Pulmonary artery endothelial cell (primary cell): ENCODE results near the gene DCAF12. TPM values are rescaled to one million over a fixed set of nuclear protein-coding genes. Genes with fewer than 3 reads are reported as not detected.

Source experiments
- DNase-seq: peaks from one replicate; pipeline ENCODE4 v3.0.0-alpha.2; 2011; ENCODE audit warnings: low read depth, low spot score
- total RNA-seq: library from RNA; depleted of rRNA; stranded (reverse); fragments of >200 nt; gene quantifications from 2 replicates; pipeline ENCODE4 v1.2.3, GENCODE V29; 2014

Gene DCAF12
- total RNA-seq, 1 donor from 2014 or later, result 17.0 TPM

DNA sequence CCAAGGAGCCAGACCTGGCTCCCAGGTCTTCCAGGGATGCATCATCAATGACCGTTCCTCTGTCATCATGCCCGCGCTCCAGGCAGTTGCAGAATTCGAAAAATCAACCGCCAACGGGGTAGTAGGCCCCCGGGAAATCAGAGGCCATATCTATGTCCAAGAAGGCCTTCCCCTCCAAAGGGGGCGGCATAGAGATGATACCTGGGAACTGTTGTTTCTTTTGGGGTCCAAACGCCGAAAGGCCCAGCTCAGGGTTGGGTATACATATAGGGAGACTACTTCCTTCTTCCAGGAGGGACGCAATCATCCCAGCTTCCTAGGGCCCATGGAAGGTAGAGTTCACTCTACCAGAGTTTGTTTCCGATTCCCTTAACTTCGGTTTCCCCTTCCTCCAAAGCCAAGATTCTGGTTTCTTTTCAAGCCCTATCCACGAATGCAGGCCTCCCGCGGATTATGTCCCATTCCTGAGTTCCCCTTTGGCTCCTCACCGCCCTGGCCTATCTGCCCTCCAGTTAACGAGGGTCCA is 754 bp downstream of the DCAF12 start:
- no peak for DNase-seq

DNA sequence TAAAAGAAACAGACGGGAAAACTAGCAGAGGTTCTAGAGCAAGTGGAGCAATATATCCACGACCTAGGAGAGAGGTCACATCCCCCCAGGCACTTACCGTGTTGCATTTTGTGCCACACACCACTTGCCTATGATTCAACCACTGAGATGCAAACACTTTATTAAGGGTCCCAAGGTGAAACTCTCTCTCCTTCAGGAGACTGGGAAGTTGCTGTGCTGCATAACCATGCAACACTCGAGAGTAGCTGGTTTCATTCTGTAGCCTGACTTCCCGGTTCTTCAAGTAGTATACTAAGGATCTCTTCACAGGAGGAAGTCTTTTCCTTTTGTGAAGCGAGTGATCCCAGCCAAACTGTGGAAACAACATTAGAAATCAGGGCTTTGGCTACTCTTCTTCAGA is 1.6 kb downstream of the DCAF12 start:
- DNase-seq, result no peak

DNA sequence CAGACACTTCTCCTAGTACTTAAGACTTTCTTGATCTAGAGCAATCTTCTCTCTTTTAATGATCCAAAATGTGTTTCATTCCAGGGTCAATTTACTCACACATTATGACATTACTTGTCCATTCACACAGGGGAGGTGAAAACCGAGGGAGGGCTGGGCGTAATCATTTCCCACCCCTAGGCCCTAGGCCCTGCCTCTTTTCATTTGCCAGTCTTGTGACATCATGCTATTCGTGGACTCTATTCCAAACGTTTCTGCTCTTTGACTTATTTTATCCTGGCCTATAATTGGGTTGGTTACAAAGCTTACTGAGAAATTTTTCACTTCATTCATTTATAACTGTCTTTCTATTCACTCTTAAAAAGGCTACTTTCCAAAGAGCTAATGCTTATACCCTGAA is 2.4 kb downstream of the DCAF12 start:
- no peak for DNase-seq

DNA sequence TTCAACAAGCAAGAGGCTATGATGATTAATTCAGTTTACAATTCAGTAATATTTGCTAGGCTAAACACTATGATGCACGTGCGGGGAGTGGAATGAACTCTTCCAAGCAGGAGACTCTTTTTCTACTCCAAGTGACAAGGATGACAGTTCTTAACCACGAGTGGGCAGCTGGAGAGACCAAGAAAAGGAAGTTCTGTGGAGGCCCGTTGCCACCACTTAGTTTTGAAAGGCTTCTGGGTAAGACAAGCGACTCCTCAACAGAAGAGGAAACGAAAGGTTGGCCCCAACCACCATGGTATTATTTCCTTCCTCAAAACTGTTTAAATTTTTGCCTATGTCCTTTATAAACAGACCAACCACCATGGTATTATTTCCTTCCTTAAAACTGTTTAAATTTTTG is 2.8 kb downstream of the DCAF12 start:
- no peak for DNase-seq

DNA sequence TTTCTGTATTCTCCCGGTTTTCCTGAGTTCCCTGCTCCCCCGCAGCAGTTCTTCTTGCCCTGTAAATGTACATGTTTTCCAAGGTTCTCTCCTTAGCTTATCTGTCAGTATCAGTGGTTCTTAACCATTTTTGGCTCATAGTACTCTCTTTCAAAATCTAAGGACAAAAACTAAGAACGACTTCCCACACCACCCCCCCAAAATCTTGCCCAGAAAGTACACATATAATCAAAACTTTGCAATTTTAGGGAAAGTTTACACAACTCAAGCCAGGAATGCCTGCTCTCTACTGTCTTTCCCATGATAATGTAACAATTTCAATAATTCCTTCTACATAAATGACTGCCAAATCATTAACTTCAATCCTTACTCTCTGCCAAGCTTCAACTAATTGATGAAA is 4.5 kb downstream of the DCAF12 start:
- no peak for DNase-seq

DNA sequence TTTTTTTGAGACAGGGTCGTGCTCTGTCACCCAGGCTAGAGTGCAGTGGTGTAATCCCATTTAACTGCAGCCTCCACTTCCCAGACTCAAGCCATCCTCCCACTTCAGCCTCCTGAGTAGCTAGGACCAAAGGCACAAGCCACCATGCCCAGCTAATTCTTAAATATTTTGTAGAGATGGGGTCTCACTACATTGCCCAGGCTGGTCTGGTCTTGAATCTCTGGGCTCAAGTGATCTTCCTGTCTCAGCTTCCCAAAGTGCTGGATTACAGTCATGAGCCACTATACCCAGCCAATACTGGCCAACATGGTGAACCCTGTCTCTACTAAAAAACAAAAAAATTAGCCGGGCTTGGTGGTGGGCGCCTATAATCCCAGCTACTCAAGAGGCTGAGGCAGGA is 6.8 kb downstream of the DCAF12 start:
- DNase-seq, result no peak

DNA sequence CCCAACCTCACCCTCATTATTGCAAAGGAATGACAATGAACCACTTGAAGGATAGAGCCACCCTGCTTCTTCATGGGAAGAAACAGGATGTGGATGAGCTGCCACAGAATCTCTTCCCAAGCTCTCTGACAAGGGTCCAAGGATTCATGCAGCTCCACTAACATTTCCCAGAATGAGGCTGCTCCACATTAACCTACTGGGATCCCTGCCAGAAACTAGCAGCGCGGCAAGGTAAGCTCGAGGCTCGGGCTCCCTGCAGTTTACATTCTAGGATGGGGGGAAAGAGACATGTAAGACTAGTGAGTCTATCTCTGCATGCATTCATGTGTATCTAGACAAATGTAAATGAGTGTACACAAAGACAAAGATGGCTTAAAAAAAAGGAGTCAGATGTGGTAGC is 12.1 kb downstream of the DCAF12 start:
- no peak for DNase-seq

DNA sequence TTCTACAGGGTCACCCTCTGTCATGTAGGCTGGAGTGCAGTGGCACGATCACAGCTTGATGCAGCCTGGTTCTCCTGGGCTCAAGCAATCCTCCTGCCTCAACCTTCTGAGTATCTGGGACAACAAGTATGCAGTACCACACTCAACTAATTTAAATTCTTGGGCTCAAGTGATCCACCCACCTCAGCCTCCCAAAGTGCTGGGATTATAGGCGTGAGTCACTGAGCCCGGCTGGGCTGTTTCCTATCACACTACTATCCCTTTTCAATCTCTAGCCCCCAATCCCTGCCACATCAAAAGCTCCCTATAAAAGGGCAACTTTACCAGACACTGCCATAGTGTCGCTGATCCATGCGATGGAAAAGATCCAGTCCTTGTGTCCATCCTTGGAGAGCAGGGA is 20.4 kb downstream of the DCAF12 start:
- DNase-seq, result no peak

DNA sequence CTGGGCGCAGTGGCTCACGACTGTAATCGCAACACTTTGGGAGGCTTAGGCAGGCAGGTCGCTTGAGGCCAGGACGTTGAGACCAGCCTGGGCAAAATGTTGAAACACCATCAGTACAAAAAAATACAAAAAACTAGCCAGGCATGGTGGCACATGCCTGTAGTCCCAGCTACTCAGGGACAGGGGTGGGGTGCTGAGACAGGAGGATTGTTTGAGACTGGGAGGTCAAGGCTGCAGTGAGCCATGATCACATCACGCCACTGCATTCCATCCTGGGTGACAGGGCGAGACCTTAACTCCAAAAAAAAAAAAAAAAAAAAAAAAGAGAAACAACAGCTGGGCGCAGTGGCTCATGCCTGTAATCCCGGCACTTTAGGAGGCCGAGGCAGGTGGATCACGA is 23.7 kb downstream of the DCAF12 start:
- DNase-seq, result no peak

DNA sequence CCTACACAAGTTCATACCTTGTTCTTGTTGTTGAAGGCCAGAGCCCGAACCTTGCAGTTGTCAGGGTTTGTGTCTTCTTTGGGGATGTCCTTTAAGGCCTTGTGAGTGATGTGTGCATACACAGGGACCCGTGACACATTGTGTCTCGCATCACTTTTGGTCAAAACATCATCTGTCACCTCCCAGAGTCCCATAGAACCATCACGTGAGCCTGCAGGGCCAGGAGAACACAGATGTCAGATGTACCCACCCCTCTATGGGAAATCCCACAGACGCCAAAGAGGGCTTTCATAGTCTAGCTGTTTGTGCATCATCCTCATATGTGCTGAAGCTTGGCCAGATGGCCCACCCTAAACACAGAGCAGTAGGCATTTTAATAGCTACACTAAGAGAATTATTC is 28.2 kb downstream of the DCAF12 start:
- DNase-seq, result no peak

DNA sequence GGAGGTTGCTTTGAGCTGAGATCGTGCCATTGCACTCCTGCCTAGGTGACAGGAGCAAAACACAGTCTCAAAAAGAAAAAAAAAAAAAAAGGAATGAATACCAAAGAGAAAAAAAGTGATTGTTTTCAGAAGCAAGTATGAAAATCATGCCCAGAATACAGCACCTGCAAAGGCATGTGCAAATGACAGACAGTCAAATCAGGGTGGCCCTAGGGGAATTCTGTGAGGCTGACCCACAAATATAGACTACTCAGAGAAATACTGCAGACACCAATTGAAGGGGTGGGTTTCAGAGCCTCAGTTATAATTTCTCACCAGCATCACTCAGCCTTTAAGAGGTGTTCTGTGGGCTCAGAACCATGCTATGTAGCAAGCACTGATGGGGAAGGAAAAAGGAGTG is 28.6 kb downstream of the DCAF12 start:
- no peak for DNase-seq

DNA sequence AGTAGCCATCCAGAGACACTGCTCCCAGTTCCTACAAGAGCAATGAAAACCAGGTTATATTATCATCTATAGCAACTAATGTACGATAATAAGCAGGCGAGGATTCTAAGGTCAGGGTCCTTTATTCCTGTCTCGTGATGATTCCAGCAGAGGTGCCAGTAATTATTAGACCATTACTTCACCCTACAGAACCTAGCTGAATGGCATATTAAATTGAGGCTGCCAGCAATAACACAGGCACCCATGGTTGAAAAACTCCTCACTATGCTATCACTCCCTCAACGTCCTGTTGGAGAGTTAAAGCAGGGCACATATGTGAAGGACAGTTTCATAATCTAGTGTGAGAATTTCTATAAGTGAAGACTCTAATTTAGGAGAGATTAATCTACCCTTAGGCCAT is 29.7 kb downstream of the DCAF12 start:
- no peak for DNase-seq

DNA sequence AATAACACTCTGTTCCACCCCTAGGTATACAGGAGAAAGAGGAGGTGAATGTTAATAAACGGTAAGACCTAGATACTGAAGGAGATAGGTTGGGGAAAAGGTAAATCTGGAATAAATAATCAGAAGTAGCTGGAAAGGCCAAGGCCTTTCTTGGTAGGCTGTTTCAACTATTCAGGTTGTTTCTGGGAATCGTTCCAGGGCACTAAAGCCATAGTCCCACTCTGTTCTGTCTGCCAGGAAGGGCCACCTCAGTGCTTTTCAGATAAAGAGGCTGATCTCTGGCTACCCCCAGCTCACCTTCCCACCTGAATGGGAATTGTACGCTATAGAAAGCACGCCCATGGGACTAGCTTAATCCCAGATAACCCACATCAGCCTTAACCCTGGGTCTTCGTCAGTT is 32.9 kb downstream of the DCAF12 start:
- DNase-seq, result no peak

DNA sequence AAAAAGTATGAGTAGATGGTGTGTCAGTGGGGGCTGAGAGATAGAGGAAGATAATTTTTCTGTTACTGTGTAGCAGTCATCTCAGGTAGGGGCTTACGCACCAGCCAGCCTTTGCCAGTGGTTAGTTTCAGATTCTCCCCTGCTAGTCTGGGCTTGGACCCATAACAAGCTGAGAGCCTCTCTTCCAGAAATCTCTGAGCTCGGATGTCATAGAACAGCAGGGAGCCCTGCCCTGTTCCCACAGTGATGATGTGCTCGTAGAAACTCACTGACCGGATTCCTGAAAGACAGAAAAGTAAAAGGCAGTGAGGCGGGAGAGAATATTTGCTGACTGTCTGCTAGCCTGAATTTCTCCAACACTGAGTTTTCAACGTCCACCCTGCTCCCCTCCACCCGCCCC is 37.2 kb downstream of the DCAF12 start:
- no peak for DNase-seq

DNA sequence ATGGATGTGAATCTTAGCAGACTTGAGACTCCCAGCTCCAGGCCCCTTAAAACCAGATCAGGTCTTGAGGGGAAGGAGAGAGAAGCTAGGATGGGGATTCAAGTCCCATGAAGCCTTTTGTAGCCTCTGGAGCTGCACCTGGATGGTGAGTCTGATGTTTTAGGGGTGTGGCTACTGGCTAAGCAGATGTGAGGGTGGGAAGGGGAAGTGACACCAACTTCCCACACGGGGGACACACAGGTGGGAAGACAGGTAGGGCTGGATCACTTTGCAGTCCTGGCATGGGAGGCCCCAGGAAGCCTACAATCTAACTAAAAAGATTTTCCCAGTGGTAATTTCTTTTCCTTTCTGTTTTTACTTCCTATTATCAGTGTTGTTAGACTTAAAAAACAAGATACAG is 39.1 kb downstream of the DCAF12 start:
- no peak for DNase-seq

DNA sequence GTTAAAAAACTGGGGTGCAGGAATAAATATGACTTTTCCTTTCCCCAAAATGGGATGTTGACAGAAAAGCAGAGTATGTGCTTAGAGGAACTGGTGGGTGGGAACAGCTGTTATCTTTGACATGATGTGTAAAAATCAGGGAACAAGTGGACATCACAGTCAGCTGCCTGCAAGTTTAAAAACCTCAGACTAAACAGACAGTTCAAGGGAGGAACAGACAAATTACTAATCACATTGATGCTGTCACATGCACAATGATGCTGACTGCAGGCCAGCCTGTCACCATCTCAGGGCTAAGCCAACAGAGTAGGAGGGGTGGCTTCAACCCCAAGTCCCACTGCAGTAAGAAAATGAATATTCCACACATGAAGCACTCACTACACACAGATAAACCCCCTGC is 39.6 kb downstream of the DCAF12 start:
- DNase-seq, result no peak

DNA sequence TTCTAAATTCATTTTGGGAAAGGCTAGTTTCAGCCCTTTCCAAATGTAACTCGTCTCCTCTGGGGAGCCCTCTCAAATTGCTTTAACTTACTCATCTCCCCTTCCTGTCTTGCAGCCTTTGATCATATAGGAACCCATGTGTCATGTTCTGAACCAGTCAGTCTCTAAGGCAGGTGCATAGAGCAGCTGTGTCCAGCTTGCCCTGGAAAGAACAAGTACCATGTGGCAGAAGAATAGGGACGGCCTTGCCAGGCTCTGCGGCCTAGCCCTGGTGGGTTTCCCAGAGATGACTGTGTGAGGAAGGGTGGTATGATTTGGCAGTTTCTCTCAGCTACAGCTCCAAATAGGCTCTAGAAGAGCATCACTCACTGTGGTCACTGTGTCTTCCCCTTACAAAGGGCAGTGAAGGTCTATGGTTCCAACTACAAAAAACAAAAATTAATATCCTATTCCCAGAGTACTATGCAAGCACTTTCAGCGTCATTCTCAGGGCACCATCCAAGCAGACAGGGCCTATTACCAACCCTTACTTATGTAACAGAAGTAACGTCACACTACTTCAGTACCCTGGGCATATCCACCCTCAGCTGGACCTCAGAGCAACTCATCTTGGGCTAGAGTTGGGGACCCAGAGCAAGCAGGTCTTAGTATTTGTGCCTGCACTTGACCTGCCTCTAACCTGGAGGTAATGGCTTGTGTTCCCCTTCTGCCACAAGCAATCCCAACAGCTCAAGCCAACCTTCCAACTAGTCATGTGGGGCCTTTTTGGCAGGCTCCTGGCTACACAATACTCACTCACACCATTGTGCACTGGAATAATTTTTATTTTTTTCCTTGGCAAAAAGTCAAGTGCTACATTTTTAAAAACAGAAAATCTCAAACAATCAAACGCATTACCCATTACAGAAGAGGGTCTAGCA is 40.7 kb downstream of the DCAF12 start:
- DNase-seq, result no peak

DNA sequence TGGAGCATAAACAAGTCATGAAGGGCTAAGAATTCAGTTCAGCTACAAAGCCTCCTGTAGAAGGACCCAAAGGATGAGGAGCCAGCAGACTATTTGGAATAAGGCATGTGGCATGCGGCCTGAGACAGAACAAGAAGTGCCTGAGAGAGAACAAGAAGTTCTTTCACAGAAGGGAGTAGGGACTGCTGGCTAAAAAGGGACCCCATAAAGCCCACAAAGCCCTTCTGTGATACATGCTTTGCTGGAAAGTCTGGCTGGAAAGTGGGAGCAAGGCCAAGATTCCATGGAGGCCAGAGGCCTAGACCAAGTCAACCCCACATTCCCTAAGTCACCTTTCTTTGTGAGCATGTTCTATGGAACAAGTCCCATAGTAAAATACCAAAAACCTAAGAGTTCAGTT is 41.9 kb downstream of the DCAF12 start:
- no peak for DNase-seq

DNA sequence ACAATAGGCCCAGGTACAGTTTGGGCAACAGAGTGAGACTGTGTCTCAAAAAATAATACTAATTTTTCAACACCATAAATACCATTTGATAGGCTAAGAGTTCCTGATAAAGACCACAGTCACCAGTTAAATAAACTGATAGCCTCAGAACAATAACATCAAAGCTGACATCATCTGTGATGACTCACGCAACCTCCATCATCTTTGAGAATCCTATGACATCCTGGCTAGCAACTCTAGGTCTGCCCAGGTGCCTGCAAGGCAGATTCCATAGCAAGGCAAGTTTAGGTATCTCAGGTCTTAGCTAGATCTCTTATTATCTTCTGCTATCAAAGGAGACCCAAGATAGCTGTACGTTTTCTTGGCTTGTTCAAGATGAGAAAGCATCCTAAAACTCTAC is 47.3 kb downstream of the DCAF12 start:
- DNase-seq, result peak; percentile 11

DNA sequence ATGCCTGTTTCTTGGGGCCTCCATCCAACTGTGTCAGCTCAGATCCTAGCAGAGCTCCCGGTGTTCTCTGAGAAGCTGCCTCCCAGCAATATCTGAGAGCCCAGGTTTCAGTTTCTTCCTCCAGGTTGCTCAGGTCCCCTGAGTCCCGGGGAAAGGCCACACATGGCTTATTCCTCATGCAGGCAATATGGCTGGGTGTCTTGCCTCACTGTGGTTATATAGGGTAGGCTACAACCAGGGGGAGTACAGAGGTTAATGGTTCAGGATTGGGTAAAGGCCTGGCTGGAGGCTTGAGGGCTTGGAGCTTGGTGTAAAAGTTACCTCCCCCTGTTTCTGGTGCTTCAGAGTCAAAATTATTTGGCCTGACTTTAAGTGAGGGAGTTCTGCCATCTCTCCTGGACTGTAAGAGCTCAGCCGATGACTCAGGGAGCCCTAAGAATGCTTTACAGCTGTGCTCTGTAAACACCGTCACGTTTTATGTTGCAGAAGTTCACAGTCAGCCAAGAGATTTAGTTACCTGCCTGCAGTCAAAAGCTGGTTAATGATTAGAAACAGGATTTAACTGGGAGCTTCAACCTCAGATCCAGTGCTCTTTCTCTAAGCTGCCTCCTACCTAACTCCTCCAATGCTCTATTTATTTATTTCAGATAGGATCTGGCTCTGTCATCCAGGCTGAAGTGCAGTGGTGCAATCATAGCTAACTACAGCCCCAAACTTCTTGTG is 53.5 kb downstream of the DCAF12 start:
- no peak for DNase-seq

DNA sequence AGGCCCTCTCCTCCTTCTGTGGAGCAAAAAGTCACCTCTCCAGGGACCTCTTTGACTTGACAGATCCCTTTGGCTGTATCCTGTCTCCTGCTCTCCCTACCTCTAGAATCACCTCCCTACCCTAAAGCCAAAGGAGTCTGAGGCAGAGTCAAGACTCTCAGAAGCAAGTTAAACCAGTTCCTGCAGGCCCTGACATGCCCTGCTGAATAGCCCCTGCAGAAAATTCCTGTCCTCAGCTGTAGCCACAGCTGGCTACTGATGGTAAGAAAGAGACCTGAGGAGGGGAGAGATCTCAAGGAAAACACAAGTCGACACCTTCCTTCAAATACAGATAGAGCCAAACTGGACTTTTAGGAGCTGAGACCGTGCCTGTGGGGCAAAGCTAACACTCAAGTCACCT is 54.1 kb downstream of the DCAF12 start:
- no peak for DNase-seq

DNA sequence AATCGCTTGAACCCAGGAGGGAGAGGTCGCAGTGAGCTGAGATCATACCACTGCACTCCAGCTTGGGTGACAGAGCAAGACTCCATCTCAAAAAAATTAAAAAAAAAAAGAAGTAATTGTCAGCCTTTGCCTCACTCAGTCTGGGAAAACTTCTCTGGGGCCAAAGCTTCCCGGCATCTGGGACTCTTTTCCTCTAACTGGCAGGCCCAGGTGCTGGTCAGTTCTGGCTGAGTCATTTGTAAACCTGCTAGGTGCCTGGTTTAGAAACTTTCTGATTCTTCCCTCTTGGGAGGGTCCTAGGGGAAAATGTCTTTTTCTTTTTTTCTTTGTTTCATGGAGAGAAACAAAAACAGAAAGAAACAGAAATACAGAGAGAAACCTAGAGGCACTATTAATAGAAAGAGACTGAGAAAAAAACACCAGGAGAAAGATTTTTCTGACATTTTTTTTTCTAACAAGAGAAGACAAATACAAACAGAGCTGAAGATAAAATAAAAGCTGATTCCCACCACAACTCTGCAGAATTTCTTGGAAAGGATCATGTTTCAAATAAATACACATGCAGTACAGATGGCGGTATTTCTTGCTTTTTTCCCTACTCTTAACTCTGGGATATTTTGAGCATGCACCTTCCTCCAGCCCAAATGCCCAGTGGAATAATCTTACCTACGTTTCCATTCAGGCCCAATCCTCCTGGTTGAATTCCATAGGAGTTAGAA is 55.7 kb downstream of the DCAF12 start:
- no peak for DNase-seq
